Activated T-helper 9 cell treated with anti-CD3 and anti-CD28 coated beads, Interleukin-2, amount 50 U/mL, for 16 hours (primary cell): ENCODE results near the gene COL4A2.

ENCODE experiments used
- DNase-seq: peaks from one replicate; pipeline ENCODE4 v3.0.0-alpha.2; 2020; ENCODE audit warnings: low read depth

Gene COL4A2

DNA sequence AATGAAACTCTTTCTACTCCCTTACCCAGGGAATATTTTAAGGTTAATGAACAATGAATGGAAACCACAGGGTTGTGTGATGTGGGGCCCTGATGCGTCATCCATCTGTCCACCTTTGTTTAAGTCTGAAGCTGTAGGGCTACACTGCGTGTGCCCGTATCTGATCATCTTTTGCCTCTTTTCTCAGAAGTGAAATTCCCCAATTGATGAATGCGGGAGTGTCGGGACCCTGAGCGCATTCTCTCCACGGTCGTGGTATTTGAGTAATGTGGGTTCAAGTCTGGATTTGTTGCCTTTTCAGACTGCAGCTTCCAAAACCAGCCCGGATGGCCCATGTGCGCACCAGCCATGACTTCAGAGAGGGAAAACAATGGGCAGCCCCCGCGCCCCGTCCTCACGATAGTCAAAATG is 112.3 kb downstream of the COL4A2 start:
- no peak for DNase-seq

DNA sequence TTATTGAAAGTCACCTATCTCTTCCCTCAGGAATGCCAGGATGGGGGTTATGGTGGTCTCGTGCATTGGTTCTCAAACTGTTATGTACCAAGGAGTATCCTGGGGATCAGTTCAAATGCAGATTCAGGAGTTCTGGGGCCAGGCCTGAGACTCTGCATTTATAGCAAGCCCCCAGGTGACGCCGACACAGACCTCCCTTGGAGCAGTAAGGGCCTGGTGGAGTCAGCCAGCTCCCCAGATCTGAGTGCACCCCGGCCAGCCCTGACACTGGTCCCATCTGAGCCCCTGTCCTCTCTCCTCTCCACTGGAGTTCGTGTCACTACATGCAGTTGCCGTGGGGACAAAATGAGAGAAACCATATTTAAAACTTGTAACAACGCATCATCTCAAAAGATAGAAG is 112.9 kb downstream of the COL4A2 start:
- DNase-seq = no peak

DNA sequence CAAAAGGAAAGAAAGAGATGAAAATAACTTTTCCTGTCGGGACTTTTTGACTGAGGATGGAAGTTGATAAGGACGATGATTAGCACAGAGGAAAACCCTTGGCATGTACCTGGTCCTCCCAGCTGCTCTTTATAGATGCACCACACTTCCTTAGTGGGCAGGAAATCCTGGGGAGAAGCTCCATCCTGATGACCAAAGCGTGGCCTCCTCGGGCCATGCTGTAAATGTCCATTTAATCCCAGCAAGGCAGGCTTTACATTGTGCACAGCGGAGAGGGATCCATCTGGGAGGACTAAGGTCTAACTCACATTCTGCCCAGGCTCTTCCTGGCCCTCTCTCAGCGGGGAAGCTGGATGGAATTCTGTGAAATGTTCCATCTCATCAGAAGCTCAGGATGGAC is 113.5 kb downstream of the COL4A2 start:
- DNase-seq = no peak

DNA sequence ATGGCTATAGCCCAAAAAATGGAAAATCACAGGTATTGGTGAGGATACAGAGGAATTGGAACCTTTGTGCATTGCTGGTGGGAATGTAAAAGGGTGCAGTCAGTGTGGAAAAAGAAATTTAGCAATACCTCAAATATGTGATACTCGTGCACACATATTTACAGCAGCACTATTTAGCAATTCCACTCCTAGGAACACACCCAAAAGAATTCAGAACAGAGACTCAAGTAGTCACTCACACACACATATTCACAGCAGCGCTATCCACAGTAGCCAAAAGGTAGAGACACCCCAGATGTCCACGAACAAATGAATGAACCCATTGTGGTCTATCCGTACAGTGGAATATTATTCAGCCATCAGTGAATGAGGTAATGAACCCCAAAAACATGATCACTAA is 114.0 kb downstream of the COL4A2 start:
- no peak for DNase-seq

DNA sequence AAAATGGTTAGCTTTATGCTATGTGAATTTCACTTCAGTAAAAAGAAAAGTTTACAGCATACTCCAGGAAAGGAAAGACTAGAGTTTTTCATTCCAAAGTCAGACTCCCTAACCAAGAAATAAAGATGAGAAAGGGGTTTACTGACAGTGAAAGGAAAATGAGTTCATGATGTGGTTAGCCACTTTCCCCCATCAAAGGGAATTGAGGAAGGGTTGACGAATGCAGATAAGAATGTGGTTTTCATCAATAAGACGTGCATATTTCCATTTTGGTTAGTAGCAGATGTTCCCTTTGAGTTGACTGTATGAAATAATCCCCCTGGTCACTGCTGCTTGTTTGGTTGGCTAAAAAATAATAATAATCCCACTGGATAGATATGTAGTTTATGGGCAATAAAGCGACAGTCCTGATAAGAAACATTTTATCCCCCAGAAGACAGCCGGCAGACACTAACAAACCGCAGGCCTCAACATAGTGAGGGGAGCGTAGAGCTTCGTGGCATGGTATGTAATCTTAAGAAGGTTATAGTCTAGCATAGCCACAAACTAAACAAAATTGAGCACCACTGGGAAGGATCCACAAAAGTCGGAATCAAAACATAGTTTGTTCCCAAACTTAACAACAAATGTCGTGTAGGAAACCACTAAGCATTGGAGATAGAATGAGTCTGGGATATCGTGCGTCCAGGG is 114.8 kb downstream of the COL4A2 start:
- DNase-seq = no peak

DNA sequence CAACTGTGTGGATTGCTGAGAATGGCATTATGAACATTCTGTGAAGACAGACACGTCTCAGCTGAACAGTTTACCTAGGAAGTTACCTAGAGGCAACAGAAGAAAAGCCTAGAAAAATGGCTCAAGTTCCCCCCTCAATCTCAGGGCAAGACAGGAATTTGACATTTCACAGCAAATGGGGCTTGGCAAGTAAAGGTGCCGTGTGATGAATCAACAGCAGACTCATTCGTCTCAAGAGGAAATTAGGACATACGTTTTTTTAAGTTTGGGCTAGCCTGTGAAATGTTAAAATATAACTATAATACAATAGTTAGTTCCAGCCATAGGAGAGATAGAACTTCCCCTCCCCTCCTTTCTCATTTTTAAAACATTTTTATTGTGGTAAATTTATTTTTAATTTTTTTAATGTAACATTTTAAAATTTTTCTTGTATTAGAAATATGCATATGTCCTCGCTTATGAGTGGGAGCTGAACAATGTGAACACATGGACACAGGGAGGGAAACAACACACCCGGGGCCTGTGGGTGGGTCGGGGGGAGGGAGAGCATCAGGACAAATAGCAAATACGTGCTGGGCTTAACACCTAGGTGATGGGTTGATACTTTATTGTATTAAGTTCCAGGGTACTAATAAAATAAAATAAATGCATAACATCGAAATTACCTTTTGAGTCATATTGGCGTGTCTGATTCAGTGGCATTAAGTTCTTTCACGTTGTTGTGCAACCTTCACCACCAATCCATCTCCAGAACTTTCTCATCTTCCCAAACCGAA is 116.0 kb downstream of the COL4A2 start:
- DNase-seq = no peak

DNA sequence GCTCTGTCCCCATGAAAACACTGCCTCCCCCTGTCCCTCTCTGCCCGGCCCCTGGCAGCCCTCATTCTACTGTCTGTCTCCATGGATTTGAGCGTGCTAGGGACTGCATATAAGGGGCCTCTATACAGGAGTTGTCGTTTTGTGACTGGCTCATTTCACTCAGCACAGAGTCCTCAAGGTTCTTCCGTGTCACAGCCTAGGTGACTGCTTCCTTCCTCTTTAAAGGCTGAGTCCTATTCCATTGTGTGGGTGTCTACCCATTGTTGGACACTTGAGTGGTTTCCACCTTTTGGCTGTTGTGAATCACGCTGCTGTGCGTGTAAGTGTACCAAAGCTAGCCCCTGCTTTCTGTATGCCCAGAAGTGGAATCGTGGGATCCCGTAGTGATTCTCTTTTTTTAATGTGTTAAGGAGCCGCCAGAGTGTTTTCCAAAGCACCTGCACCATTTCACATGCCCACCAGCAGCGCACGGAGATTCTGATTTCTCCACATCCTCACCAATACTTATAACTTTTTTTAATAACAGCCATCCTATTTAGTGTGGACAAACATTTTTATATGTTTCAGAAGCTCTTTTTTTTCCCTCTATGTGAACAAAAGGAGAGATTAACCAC is 116.7 kb downstream of the COL4A2 start:
- no peak for DNase-seq

DNA sequence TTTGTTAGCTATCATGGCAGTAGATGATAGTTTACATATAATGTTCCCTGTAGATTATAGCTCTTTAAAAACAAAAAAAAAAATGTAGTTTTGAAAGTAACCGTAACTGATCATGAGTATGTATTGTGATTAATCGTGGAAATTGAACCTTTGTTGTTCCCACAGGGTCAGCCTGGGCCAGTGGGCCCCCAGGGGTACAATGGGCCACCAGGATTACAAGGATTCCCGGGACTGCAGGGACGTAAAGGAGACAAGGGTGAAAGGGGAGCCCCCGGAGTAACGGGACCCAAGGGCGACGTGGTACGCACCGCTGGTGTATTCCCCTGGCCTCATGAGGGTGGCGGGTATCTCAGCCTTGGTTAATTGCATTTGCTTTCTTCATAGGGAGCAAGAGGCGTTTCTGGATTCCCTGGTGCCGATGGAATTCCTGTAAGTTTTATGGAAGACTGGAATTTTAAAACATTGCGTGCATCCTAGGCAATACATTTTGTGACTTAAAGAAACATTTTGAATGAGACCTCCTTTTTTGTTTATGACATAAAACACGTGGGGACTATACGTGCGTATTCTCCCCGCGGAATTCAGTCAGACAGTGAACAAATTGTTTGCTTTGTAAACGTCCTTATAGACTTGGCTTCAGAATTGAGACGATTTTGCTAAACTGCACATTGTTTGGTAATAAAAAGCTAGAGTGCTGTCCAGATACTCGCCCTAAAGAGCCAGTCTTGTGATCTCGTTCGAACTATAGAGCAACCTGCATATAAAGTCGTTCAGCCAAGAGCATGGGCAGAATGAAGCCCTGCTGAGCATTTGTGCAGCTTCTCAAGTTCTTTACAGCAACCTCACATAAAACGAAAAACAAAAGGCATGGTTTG is 117.7 kb downstream of the COL4A2 start:
- DNase-seq = no peak

DNA sequence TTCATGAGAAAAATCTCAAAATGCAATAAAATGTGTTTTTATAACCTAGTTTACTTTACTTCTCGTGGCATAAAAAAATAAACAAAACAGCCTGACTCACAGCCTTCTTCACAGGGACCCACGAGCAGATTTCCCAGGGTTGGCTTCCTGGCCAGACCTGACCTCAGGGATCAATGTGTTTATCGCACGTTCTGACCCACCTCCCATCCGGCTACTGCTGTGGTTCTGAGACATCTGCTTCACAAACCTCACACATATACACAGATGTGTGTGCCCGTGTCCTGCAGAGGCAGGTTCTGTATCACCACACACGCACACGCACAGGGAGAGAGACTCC is 118.3 kb downstream of the COL4A2 start:
- DNase-seq = no peak

DNA sequence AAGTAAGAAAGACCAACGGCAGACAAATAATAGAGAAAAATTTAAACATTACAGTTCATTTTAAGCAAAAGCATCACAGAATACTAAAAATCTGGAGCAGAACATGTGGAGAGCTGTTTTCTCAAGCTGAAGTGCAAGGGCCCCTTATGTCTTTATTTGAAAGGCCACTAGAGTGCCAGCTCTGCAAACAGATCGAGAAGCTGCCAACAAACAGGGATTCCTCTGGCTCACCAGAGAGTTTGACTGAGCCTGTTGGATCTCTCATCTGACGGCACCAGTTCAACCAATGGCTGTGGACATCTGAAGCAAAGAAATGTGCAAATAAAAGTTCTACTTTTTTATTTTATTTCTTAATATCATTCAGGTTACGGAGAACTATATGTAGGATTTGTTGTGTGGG is 119.7 kb downstream of the COL4A2 start:
- no peak for DNase-seq

DNA sequence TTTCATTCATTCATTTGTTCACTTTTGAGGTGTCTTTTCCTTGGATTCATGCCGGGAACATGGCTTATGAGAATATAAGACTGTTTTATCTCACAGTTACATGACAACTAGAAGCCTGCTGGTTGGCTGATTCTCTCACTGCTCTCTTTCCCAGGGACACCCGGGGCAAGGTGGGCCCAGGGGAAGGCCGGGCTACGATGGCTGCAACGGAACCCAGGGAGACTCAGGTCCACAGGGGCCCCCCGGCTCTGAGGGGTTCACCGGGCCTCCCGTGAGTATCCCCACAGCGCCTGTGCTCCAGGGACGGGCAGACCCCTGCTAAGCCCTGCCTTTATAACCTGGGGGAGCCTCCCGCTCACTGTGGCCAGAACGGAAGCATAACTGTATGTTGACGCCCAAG is 121.2 kb downstream of the COL4A2 start:
- no peak for DNase-seq

DNA sequence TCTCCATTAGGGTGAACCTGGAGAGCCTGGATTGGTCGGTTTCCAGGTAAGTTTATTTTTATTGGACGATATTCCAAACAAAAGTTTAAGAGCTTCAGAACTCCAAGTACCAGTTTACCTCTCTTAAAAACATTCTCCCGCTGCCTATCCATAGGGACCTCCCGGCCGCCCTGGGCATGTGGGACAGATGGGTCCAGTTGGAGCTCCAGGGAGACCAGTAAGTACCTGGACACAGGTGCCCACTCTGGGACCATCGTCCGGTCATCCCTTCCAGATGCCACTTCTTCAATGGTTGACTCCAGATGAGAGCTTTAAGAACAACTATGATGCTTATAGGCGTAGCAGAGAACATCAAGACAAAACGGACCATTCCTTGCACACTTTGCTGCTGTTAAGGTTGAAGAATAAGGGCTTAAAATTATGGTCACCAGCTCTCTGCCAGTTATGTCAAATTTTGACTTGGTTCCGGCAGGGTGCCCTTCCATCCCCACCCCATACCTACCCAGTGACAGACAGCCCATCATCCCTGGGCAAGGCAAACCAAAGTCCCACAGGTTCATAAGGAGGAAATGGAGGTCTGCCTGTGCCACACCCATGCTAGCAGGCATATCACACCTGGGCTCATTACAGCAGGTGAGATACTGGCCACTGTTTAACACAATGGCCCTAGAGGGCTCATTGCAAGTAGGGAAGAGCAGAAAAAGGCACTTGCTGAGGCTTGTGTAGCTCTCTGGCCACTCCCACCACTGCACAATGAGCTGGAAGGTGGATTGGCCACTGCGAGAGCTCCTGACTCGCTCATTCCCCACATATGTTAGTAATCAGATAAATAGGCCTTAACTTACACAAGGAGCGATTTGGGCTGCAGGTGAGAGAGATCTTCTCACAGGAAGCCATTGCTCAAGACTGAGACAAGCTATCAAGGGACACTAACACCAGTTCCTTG is 123.6 kb downstream of the COL4A2 start:
- DNase-seq = no peak

DNA sequence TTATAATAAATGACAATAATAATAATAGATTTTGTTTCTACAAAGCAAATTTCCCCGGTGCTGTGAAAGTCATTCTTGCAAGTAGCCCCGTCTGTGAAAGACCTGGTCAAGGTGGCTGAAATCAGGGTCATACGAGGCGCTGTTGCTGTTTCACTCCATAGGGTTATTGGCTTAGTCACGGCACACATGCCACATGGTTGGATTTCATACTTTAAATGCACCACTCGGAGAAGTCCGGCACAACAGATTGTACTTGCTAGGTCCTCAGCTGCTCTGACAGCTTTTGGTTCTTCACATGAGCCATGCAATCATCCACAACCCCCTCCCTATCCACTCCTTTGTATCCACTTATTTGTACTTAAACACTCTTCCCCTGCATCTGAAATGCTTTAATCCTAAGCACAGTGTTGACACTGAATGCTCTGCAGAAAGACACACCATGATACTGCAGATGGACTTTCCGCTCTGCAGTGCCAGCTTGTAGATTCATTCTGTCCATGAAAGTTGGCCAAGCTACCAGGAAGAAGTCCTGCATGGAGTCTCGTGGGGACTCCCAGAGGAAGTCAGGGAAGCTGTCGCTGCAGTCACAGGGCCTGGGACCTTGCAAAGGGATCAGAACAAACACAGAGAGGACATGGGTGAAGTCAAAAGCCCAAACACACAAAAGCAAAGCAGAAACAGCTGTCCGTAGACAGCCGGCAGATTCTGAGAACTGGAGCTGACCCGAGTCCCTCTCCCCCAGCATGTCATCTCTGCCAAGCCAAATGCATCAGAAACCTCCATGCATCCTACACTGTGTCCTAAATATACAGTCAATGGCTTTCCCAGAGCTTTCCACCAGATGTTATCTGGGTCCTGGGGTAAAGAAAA is 124.6 kb downstream of the COL4A2 start:
- no peak for DNase-seq

DNA sequence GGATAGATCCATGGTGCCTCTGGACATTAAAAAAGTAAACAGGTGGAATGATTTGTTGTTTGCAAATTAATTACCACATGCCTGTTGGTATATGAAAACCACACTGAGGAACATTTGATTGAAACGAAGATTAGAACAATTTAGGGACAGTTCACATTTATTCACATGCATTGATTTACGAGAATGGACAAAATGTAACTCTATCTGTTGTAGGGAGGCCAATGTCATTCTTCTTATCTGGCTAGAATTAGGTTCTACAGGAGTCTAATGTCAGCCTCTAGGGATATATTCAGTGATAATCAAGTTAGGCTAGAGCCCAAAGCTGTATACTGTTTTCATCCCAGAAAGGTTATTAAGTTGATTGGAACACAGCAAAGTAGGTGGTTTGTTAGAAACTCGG is 125.4 kb downstream of the COL4A2 start:
- no peak for DNase-seq

DNA sequence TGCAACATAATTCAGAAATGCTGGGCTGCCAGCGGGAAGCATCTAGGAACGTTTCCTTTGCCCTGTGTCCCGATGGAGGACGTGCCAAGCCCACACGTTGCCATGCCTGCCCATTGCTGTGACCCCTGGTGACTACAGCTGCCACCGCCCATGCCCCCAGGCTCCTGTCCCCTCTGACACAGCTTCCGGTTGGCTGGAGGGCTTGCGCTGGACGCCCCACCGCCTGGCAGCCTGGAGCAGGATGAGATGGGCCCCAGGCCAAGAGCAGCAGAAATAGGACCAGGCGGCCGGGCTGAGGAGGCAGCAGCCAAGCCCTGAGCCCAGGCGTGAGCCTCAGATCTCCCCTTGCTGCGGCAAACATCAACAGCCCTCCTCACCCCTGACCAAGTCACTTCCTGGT is 125.9 kb downstream of the COL4A2 start:
- no peak for DNase-seq

DNA sequence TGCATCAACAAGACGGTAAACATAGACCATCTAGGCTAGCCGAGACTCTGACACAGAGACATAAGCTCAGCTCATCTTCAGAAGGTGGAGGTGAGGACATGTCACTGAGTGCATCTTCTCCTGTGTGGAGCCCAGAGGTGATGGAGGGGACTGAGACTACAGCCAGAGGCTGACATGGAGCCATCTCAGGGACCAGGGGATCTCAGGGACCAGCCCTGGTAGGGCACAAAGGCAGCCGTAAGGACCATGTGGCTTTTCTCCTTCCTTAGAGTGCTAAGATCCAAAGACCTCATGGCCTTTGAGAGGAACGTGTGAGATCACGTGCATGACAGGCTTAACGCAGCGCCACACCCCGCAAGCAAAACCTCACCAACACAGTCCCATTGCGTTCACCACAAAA is 127.5 kb downstream of the COL4A2 start:
- DNase-seq = no peak

DNA sequence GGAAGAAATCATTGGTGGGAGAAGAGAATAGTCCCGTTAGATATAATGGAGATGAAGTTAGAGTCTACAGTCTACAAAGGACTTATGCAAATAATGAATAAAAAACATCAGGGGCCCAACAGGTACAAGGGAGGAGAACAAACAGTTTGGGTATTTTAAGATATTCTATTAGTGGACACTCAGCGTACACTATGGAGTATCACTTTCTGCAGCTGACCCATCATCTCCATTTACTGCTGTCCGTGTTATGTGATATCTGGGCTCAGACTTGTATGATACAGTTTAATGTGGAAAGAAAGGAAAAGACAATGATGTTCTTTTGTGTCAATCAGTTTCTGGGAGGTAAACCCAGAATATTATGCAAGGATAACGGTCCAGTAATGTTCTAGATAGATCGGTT is 128.2 kb downstream of the COL4A2 start:
- no peak for DNase-seq

DNA sequence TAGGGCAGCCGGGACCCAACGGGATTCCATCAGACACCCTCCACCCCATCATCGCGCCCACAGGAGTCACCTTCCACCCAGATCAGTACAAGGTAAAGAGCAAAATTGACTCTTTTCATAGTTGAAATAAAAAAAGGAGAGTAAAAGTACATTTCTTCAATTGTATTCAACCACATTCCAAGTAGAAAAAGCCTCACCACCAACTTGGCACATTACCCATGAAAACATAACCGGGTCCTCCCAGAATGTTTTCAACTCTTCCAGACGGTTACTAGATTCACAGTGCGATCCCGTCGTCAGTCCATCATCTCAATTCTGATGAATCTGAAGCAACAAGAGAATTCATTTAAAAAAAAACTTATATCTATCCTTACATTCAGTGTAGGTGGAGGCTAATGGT is 129.2 kb downstream of the COL4A2 start:
- DNase-seq = no peak

DNA sequence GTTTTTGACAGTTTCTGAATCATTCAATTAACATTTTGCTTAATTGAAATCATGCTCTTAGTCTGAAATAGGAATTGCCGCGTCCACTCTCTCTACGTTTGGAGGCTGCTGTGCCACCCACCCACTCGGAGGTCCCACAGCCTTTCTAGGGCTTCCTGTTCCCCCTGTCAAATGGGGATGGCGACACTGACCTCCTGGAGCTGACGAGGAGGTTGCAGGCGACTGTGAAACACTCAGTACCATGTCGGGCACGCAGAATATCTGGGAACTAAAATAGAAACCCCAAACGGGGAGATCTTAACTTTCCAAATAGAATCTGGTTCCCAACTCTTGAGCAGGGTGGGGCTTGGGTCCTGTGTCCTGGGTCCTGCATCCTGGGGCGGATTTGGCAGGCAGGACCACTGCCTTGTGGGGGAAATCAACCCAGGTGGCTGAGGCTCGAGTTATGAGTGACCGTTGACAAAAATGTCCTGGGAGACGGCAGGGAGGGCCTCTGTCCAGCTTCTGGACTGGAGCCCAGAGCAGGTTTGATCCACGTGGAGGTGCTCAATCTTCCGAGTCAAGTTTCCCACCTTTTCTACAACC is 129.8 kb downstream of the COL4A2 start:
- no peak for DNase-seq

DNA sequence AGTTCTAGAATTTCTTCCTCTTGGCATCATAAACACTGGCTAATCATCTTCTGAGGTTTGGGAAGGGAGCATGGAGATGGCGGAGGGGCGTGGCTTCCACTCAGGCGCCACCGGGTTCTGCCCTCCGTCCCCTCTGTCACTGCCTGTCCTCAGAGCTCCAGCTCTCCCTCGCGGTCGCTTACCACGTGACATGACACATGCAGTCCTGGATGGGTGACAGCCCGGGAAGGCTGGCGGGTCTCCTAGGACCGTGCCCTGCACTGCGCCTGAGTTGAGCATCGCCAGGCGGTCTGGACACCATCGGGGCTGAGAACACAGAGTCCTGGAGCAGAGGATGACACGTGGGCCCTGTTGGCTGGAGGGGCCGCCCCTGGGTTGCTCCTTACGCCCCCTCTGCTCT is 131.1 kb downstream of the COL4A2 start:
- no peak for DNase-seq
